K562 (cell line): ENCODE results near the gene DEF6. TPM values are rescaled to one million over a fixed set of nuclear protein-coding genes. Genes with fewer than 3 reads are reported as not detected.
A peak's percentile ranks its signal among the peaks of the same experiment; 100 is the strongest.

Source experiments
- ATF6 ChIP-seq: sonication (generic); formaldehyde crosslinking; IDR thresholded peaks from 2 replicates; pipeline ENCODE4 v1.4.0; 2020; ENCODE audit warnings: mild to moderate bottlenecking, missing genetic modification reagents
- BCOR ChIP-seq: fragments of 450-650 bp; IDR thresholded peaks from 2 replicates; pipeline ENCODE4 v1.6.1; 2016
- BMI1 ChIP-seq: fragments of 150-350 bp; IDR thresholded peaks from 2 replicates; pipeline ENCODE4 v1.6.1; 2014; ENCODE audit warnings: low read length
- BRD4 ChIP-seq: fragments of 200-600 bp; sonication (generic); IDR thresholded peaks from 2 replicates; pipeline ENCODE4 v1.6.1; 2017; ENCODE audit warnings: inconsistent platforms
- CBX2 ChIP-seq: fragments of 200-600 bp; sonication (generic); IDR thresholded peaks from one replicate; pipeline ENCODE4 v1.6.1; 2012; ENCODE audit warnings: mild to moderate bottlenecking, low read length, inconsistent platforms; ENCODE audit not compliant: insufficient read depth, poor library complexity, severe bottlenecking
- COPS2 ChIP-seq: fragments of 450-650 bp; conservative IDR thresholded peaks from 2 replicates; pipeline ENCODE4 v1.6.1; 2016; ENCODE audit warnings: mild to moderate bottlenecking, moderate library complexity
- ETV6 ChIP-seq, 3 experiments: fragments of 150-350 bp in 1 of 3; sonication (generic) in 1 of 3; formaldehyde crosslinking in 1 of 3; IDR thresholded peaks; 2 replicates each; pipeline versions ENCODE4 v1.6.1 to v1.8.0; 2014 to 2022; ENCODE audit warnings: borderline replicate concordance in 2 of 3, low read depth in 2 of 3, antibody characterized with exemption in 1 of 3, low read length in 1 of 3, mild to moderate bottlenecking in 1 of 3, missing genetic modification reagents in 1 of 3
- FOXK2 ChIP-seq, 2 experiments: fragments of 450-650 bp; IDR thresholded peaks in 1 of 2; conservative IDR thresholded peaks in 1 of 2; 2 replicates each; pipeline ENCODE4 v1.6.1; 2016; ENCODE audit warnings: low read depth in 2 of 2, mild to moderate bottlenecking in 1 of 2
- MED1 ChIP-seq: sonication (generic); formaldehyde crosslinking; IDR thresholded peaks from 2 replicates; pipeline ENCODE4 v1.8.1; 2023; ENCODE audit warnings: missing genetic modification reagents, borderline replicate concordance
- NFATC3 ChIP-seq: fragments of 450-650 bp; IDR thresholded peaks from 2 replicates; pipeline ENCODE4 v1.6.1; 2017; ENCODE audit warnings: mild to moderate bottlenecking
- NFRKB ChIP-seq: fragments of 450-650 bp; IDR thresholded peaks from 2 replicates; pipeline ENCODE4 v1.6.1; 2016; ENCODE audit warnings: low read depth
- POLR2AphosphoS5 ChIP-seq: IDR thresholded peaks from 2 replicates; pipeline ENCODE4 v1.6.1; 2011; ENCODE audit warnings: mild to moderate bottlenecking, low read depth, low read length, moderate library complexity; ENCODE audit not compliant: control insufficient read depth, insufficient read depth
- RUNX1 ChIP-seq: sonication (generic); IDR thresholded peaks from 2 replicates; pipeline ENCODE4 v1.6.1; 2016; ENCODE audit warnings: antibody characterized with exemption, low read depth
- SLC30A9 ChIP-seq: fragments of 250-450 bp; sonication (Bioruptor Pico); IDR thresholded peaks from 2 replicates; pipeline ENCODE4 v1.8.0; 2022; ENCODE audit warnings: mild to moderate bottlenecking, moderate library complexity
- SRSF1 ChIP-seq: fragments of 200-400 bp; formaldehyde crosslinking; IDR thresholded peaks from 2 replicates; pipeline ENCODE4 v1.6.1; 2017; ENCODE audit warnings: mild to moderate bottlenecking, low read depth, low read length, moderate library complexity
- USF1 ChIP-seq: sonication (generic); formaldehyde crosslinking; IDR thresholded peaks from 2 replicates; pipeline ENCODE4 v1.9.0; 2022; ENCODE audit warnings: mild to moderate bottlenecking, missing genetic modification reagents
- XRCC4 ChIP-seq: IDR thresholded peaks from one replicate; pipeline ENCODE4 v1.6.1; 2011; ENCODE audit not compliant: insufficient read depth, insufficient read length; ENCODE audit errors: extremely low read depth
- ZFP30 ChIP-seq: fragments of 250-450 bp; sonication (Bioruptor Pico); IDR thresholded peaks from 2 replicates; pipeline ENCODE4 v1.8.0; 2022; ENCODE audit warnings: moderate library complexity, mild to moderate bottlenecking, inconsistent platforms, borderline replicate concordance
- ZNF609 ChIP-seq: sonication (generic); formaldehyde crosslinking; IDR thresholded peaks from 2 replicates; pipeline ENCODE4 v1.8.1; 2023; ENCODE audit warnings: missing genetic modification reagents, mild to moderate bottlenecking, borderline replicate concordance
- polyA plus RNA-seq, 8 experiments: library from polyadenylated mRNA; depleted of rRNA in 4 of 8; stranded (reverse) in 5 of 8; unstranded in 3 of 8; fragments of >200 nt; fragmentation: Nextera tagmentation in 2 of 8; fragmentation: Illumina TruSeq in 1 of 8; extraction: Ambion mirVana in 2 of 8; extraction: Trizol in 1 of 8; gene quantifications; 2 replicates each; pipeline versions ENCODE4 v1.2.1 to v1.2.3, GENCODE V29; 2011 to 2014; ENCODE audit warnings: inconsistent platforms in 1 of 8, missing spikeins in 1 of 8
- total RNA-seq, 7 experiments: library from RNA; depleted of rRNA in 6 of 7; stranded (reverse); fragments of >200 nt in 6 of 7; fragmentation: Illumina TruSeq in 2 of 7; extraction: Trizol in 2 of 7; gene quantifications; 2 replicates each; pipeline versions ENCODE4 v1.2.1 to v1.2.3, GENCODE V29; 2011 to 2021; ENCODE audit warnings: low replicate concordance in 1 of 7

The DEF6 gene
- total and polyA plus RNA-seq, 9 of the 15 experiments (the other 6 are each of a cell fraction or from before 2014, with no cell fraction given), result 1.3 to 44.6 (median 22.7) TPM

- TF ChIP-seq ZFP30 (CRISPR knock-in tag) (no peak), RUNX1 (peak; percentile 71; the same call in 1 of the 2 replicates), XRCC4 (no peak), ETV6 (IDR thresholded peaks at IDR 0.05; ENCODE audit: borderline replicate concordance in 1 of 2, low read depth in 2 of 2, low read length in 1 of 2) (peak in 1 of 2 experiments; percentile 75; a peak in 1 of 4 replicates), ETV6 (CRISPR knock-in tag; IDR thresholded peaks at IDR 0.05; ENCODE audit: borderline replicate concordance) (no peak; the same call in 1 of the 2 replicates), BRD4 (peak; percentile 63; the same call in 1 of the 2 replicates), COPS2 (no peak), MED1 (no peak), SRSF1 (0 out of 2 replicates have a peak, but pooled peaks have one; percentile 48), USF1 (CRISPR knock-in tag) (peak; percentile 13), SLC30A9 (CRISPR knock-in tag) (no peak), ATF6 (CRISPR knock-in tag) (0 out of 2 replicates have a peak, but pooled peaks have one; percentile 40), BCOR (0 out of 2 replicates have a peak, but pooled peaks have one; percentile 30), POLR2AphosphoS5 (peak; percentile 81), CBX2 (no peak), NFRKB (peak; percentile 50; the same call in 1 of the 2 replicates), ZNF609 (CRISPR knock-in tag) (no peak), BMI1 (no peak), NFATC3 (no peak), FOXK2 (conservative IDR thresholded peaks at IDR 0.05 in 1 of 2, IDR thresholded peaks at IDR 0.05 in 1 of 2; ENCODE audit: low read depth in 2 of 2) (peak in 1 of 2 experiments; percentile 36; a peak in 2 of 4 replicates)
Measured at GRCh38 chr6:35297601-35298481, at the start of gene DEF6 (continued).
